GM12865 (cell line): ENCODE results near the gene SYT7.

ENCODE experiments used
- DNase-seq: peaks from one replicate; pipeline ENCODE4 v3.0.0; 2010; ENCODE audit warnings: low read depth
- H3K4me3 ChIP-seq: 2 replicates; pipeline ENCODE4 v1.5.1; 2011; ENCODE audit warnings: mild to moderate bottlenecking, low read depth, low read length, control low read depth
- CTCF ChIP-seq: IDR thresholded peaks from 2 replicates; pipeline ENCODE4 v1.5.1; 2011; ENCODE audit warnings: low read length, control low read depth, low read depth, inconsistent platforms; ENCODE audit not compliant: insufficient read depth; ENCODE audit errors: missing control alignments

The SYT7 gene

GRCh38 chr11:61613870-61614269, 33.0 kb upstream of the SYT7 start:
- no peak for DNase-seq
- no peak for TF ChIP-seq CTCF
- H3K4me3 ChIP-seq, result no peak overlapping the region

- no peak for TF ChIP-seq CTCF
- DNase-seq, result no peak
Observed at GRCh38 chr11:61613051-61613450, 32.2 kb upstream of the SYT7 start.

GRCh38 chr11:61611309-61611708, 30.4 kb upstream of the SYT7 start:
- no peak overlapping the region for H3K4me3 ChIP-seq
- no peak for TF ChIP-seq CTCF
- no peak for DNase-seq

More at GRCh38 chr11:61613051-61613450, 32.2 kb upstream of the SYT7 start:
- H3K4me3 ChIP-seq, result no peak overlapping the region

- H3K4me3 ChIP-seq, result no peak overlapping the region
- DNase-seq, result no peak
- no peak for TF ChIP-seq CTCF
Observed at GRCh38 chr11:61610905-61611304, 30.0 kb upstream of the SYT7 start.

- DNase-seq, result no peak
- H3K4me3 ChIP-seq, result no peak overlapping the region
Observed at GRCh38 chr11:61609980-61610366, 29.1 kb upstream of the SYT7 start.

GRCh38 chr11:61609000-61609979, 28.4 kb upstream of the SYT7 start:
- DNase-seq, result no peak
- no peak overlapping the region for H3K4me3 ChIP-seq
- TF ChIP-seq CTCF, result no peak

More at GRCh38 chr11:61609980-61610366, 29.1 kb upstream of the SYT7 start:
- no peak for TF ChIP-seq CTCF
